Loucy (cell line): ENCODE results near the gene FAM131C.
"Not testable (repeated sequence)": the region's sequence is repeated elsewhere in the genome, so short reads cannot be mapped to it uniquely, and the experiment has no call there.

ENCODE experiments used
- H2AFZ ChIP-seq: fragments of 200-600 bp; sonication (generic); 2 replicates; pipeline ENCODE4 v1.6.0; 2016; ENCODE audit warnings: antibody characterized with exemption, mild to moderate bottlenecking, low read length, moderate library complexity
- H3F3A ChIP-seq: fragments of 200-600 bp; 2 replicates; pipeline ENCODE4 v1.6.0; 2016; ENCODE audit warnings: antibody characterized with exemption, low read depth, mild to moderate bottlenecking
- H3K27me3 ChIP-seq: fragments of 200-600 bp; sonication (generic); 2 replicates; pipeline ENCODE4 v1.6.1; 2014; ENCODE audit warnings: low read length, mild to moderate bottlenecking; ENCODE audit not compliant: insufficient read depth, poor library complexity, severe bottlenecking
- H3K36me3 ChIP-seq: fragments of 200-600 bp; sonication (generic); 2 replicates; pipeline ENCODE4 v1.6.1; 2016; ENCODE audit warnings: low read length; ENCODE audit not compliant: insufficient read depth
- H3K4me1 ChIP-seq: fragments of 200-600 bp; sonication (generic); 2 replicates; pipeline ENCODE4 v1.5.1; 2014; ENCODE audit warnings: low read length, mild to moderate bottlenecking; ENCODE audit not compliant: insufficient read depth, poor library complexity, severe bottlenecking
- H3K4me2 ChIP-seq: fragments of 200-600 bp; sonication (generic); 2 replicates; pipeline ENCODE4 v1.6.0; 2014; ENCODE audit warnings: antibody characterized with exemption, low read length, low read depth, mild to moderate bottlenecking; ENCODE audit not compliant: poor library complexity, severe bottlenecking
- H3K4me3 ChIP-seq: fragments of 200-600 bp; sonication (generic); 2 replicates; pipeline ENCODE4 v1.5.1; 2014; ENCODE audit warnings: low read length, mild to moderate bottlenecking, mixed read lengths; ENCODE audit not compliant: poor library complexity, severe bottlenecking
- H3K79me2 ChIP-seq: fragments of 200-600 bp; sonication (generic); 2 replicates; pipeline ENCODE4 v1.6.1; 2014; ENCODE audit warnings: low read length; ENCODE audit not compliant: insufficient read depth
- H3K9ac ChIP-seq: fragments of 200-600 bp; sonication (generic); 2 replicates; pipeline ENCODE4 v1.6.0; 2014; ENCODE audit warnings: mild to moderate bottlenecking, low read depth, low read length, moderate library complexity; ENCODE audit not compliant: poor library complexity, severe bottlenecking
- H3K9me2 ChIP-seq: fragments of 200-600 bp; sonication (generic); replicated peaks from 2 replicates; pipeline ENCODE4 v1.6.1; 2016; ENCODE audit warnings: low read depth, low read length, mixed read lengths
- H3K9me3 ChIP-seq: fragments of 200-600 bp; sonication (generic); 2 replicates; pipeline ENCODE4 v1.6.1; 2014; ENCODE audit warnings: mild to moderate bottlenecking, antibody characterized with exemption, low read length, low read depth; ENCODE audit not compliant: insufficient read depth
- H4K20me1 ChIP-seq: fragments of 200-600 bp; sonication (generic); 2 replicates; pipeline ENCODE4 v1.6.0; 2014; ENCODE audit warnings: antibody characterized with exemption, low read length, mild to moderate bottlenecking; ENCODE audit not compliant: insufficient read depth, poor library complexity, severe bottlenecking
- EZH2phosphoT487 ChIP-seq: fragments of 200-600 bp; IDR thresholded peaks from 2 replicates; pipeline ENCODE4 v1.6.1; 2018; ENCODE audit warnings: antibody characterized with exemption, mild to moderate bottlenecking, moderate library complexity, borderline replicate concordance
- TF ChIP-seq, protein P1 (sequence below): fragments of 200-600 bp; sonication (generic); conservative IDR thresholded peaks from 2 replicates; pipeline ENCODE4 v1.5.1; 2014; ENCODE audit warnings: mild to moderate bottlenecking, antibody characterized with exemption, low read length

Gene FAM131C

GRCh38 chr1:16026723-16027484 is 46.5 kb downstream of the FAM131C start:
- Histone ChIP-seq H2AFZ (no peak overlapping the region), H3K9me2 (no peaks in the 10 kb centered on the region), H3K9me3 (no peaks in the 10 kb centered on the region), H3K9ac (no peak overlapping the region), H3K27me3 (no peaks in the 10 kb centered on the region), H3K4me2 (no peak overlapping the region), H3K79me2 (no peaks in the 10 kb centered on the region), H3K4me3 (no peak overlapping the region), H3K36me3 (no peaks in the 10 kb centered on the region), H3F3A (no peaks in the 10 kb centered on the region), H3K4me1 (no peaks in the 10 kb centered on the region), H4K20me1 (no peaks in the 10 kb centered on the region)
- no peak for TF ChIP-seq EZH2phosphoT487
- TF ChIP-seq, protein P1, sequence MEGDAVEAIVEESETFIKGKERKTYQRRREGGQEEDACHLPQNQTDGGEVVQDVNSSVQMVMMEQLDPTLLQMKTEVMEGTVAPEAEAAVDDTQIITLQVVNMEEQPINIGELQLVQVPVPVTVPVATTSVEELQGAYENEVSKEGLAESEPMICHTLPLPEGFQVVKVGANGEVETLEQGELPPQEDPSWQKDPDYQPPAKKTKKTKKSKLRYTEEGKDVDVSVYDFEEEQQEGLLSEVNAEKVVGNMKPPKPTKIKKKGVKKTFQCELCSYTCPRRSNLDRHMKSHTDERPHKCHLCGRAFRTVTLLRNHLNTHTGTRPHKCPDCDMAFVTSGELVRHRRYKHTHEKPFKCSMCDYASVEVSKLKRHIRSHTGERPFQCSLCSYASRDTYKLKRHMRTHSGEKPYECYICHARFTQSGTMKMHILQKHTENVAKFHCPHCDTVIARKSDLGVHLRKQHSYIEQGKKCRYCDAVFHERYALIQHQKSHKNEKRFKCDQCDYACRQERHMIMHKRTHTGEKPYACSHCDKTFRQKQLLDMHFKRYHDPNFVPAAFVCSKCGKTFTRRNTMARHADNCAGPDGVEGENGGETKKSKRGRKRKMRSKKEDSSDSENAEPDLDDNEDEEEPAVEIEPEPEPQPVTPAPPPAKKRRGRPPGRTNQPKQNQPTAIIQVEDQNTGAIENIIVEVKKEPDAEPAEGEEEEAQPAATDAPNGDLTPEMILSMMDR: no peak

DNA sequence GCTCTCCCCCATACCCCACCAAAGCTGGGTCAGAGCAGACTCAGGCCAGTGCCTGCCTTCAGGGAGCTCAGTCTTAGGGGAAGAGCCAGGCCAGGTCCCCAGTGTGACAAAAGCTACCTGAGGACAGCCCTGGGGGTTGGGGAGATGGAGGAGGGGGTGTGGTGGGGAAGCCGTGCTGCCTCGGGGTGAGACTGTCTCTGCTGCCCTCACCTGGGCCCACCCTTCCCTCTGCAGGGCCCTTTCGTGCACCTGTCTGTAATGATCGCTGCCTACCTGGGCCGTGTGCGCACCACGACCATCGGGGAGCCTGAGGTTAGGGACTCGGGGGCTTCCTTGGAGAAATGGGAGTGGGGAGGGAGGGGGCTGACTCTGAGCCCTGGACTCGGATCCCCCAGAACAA is 47.1 kb downstream of the FAM131C start:
- H3K4me3 ChIP-seq, H3K4me2 ChIP-seq, H3F3A ChIP-seq, H2AFZ ChIP-seq, H3K4me1 ChIP-seq, H3K9ac ChIP-seq, H3K27me3 ChIP-seq, H3K9me3 ChIP-seq, H3K36me3 ChIP-seq, H3K79me2 ChIP-seq, H4K20me1 ChIP-seq, H3K9me2 ChIP-seq: not testable (repeated sequence)

GRCh38 chr1:16023050-16023653 is 50.3 kb downstream of the FAM131C start:
- no peak overlapping the region for H3K4me2 ChIP-seq
- H3K4me1 ChIP-seq: no peaks in the 10 kb centered on the region

More at GRCh38 chr1:16023050-16023653, 50.3 kb downstream of the FAM131C start:
- H3K9me3 ChIP-seq: no peaks in the 10 kb centered on the region
- H3K9ac ChIP-seq: no peak overlapping the region
- H3K79me2 ChIP-seq: no peaks in the 10 kb centered on the region
- H4K20me1 ChIP-seq: no peaks in the 10 kb centered on the region
- no peaks in the 10 kb centered on the region for H3K9me2 ChIP-seq
- H3K4me3 ChIP-seq: no peak overlapping the region
- H3K36me3 ChIP-seq: no peaks in the 10 kb centered on the region
- no peaks in the 10 kb centered on the region for H3F3A ChIP-seq
- H3K27me3 ChIP-seq: no peaks in the 10 kb centered on the region
- no peak for TF ChIP-seq EZH2phosphoT487
- TF ChIP-seq, protein P1: no peak
- no peak overlapping the region for H2AFZ ChIP-seq
